Upper lobe of left lung (tissue), 4 donors: ENCODE data around the gene ABCC5.

Source experiments
- POLR2AphosphoS5 ChIP-seq, 2 donors: sonication (generic); formaldehyde crosslinking; IDR thresholded peaks; one replicate each; pipeline ENCODE4 v1.5.1; 2017; ENCODE audit warnings: antibody characterized with exemption in 2 of 2
- TF ChIP-seq, protein P1 (sequence below), 6 experiments: fragments of 450-650 bp in 4 of 6; fragments of 200-600 bp in 2 of 6; sonication (generic) in 2 of 6; IDR thresholded peaks; one replicate each; pipeline ENCODE4 v1.5.1; 2016 to 2019; ENCODE audit warnings: antibody characterized with exemption in 6 of 6

GRCh38 chr3:184030536-184030935 lies 12.9 kb upstream of the ABCC5 start:
- TF ChIP-seq, protein P1, sequence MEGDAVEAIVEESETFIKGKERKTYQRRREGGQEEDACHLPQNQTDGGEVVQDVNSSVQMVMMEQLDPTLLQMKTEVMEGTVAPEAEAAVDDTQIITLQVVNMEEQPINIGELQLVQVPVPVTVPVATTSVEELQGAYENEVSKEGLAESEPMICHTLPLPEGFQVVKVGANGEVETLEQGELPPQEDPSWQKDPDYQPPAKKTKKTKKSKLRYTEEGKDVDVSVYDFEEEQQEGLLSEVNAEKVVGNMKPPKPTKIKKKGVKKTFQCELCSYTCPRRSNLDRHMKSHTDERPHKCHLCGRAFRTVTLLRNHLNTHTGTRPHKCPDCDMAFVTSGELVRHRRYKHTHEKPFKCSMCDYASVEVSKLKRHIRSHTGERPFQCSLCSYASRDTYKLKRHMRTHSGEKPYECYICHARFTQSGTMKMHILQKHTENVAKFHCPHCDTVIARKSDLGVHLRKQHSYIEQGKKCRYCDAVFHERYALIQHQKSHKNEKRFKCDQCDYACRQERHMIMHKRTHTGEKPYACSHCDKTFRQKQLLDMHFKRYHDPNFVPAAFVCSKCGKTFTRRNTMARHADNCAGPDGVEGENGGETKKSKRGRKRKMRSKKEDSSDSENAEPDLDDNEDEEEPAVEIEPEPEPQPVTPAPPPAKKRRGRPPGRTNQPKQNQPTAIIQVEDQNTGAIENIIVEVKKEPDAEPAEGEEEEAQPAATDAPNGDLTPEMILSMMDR (IDR thresholded peaks at IDR 0.05), result no peak
- TF ChIP-seq POLR2AphosphoS5 (IDR thresholded peaks at IDR 0.05), result no peak
